ENCODE results near the gene MAP7D1.

- TF ChIP-seq EZH2 (IDR thresholded peaks at IDR 0.05; ENCODE audit: insufficient read depth, poor library complexity, severe bottlenecking), result no peak
- no peak for TF ChIP-seq EZH2phosphoT487 (IDR thresholded peaks at IDR 0.05; ENCODE audit: insufficient read depth, low read depth)
These were observed 68.8 kb downstream of the MAP7D1 start for GRCh38 chr1:36224537-36225282.

Data from GM23248 (cell line).